Sigmoid colon (tissue), 4 donors: ENCODE measurements around the gene MRO.

Experiments
- CTCF ChIP-seq, 4 experiments: fragments of 450-650 bp in 3 of 4; fragments of 200-600 bp in 1 of 4; IDR thresholded peaks; one replicate each; pipeline ENCODE4 v1.5.1; 2016 to 2019; ENCODE audit warnings: antibody characterized with exemption in 4 of 4, mild to moderate bottlenecking in 3 of 4, moderate library complexity in 2 of 4
- POLR2A ChIP-seq, 2 donors: fragments of 450-650 bp; IDR thresholded peaks; one replicate each; pipeline ENCODE4 v1.6.1; 2016; ENCODE audit warnings: antibody characterized with exemption in 2 of 2, mild to moderate bottlenecking in 2 of 2, moderate library complexity in 2 of 2
- POLR2AphosphoS5 ChIP-seq, 4 donors: sonication (generic); formaldehyde crosslinking; IDR thresholded peaks; one replicate each; pipeline ENCODE4 v1.6.1; 2017; ENCODE audit warnings: antibody characterized with exemption in 4 of 4

- TF ChIP-seq CTCF (IDR thresholded peaks at IDR 0.05) (no peak), POLR2A (IDR thresholded peaks at IDR 0.05) (no peak), POLR2AphosphoS5 (IDR thresholded peaks at IDR 0.05) (no peak)
Measured at GRCh38 chr18:50829644-50830043, 9.8 kb upstream of the MRO start.
